ENCODE measurements around the gene ZNF80. TPM values are rescaled to one million over a fixed set of nuclear protein-coding genes. Genes with fewer than 3 reads are reported as not detected.
"Not testable (repeated sequence)": the region's sequence is repeated elsewhere in the genome, so short reads cannot be mapped to it uniquely, and the experiment has no call there.

Gene ZNF80
- total and polyA plus RNA-seq, 4 donors: 0.15 TPM; not detected in 3

GRCh38 chr3:114259566-114259965 is 22.2 kb upstream of the ZNF80 start:
- intact Hi-C loops (cut with DNase I): no loop called here
- DNase-seq (no peak), ATAC-seq (ENCODE audit: low FRiP score) (no peak)
- no peak overlapping the region for H3K4me3 ChIP-seq (ENCODE audit: low read length in 2 of 2)
- no peaks in the 10 kb centered on the region for H3K27me3 ChIP-seq (ENCODE audit: control insufficient read depth in 1 of 2, insufficient read depth in 2 of 2, low read length in 1 of 2)
- 90 to 91% methylated on average over 1 of the region's 1 CpG for WGBS, 2 donors
- no peaks in the 10 kb centered on the region for H3K4me1 ChIP-seq (ENCODE audit: control insufficient read depth in 1 of 2, insufficient read depth in 2 of 2, low read length in 2 of 2)
- H3K9me3 ChIP-seq (ENCODE audit: control insufficient read depth, low read length): no peaks in the 10 kb centered on the region
- no peak overlapping the region for H3K27ac ChIP-seq (ENCODE audit: low read depth in 1 of 2, low read length in 2 of 2)
- no peaks in the 10 kb centered on the region for H3K36me3 ChIP-seq (ENCODE audit: control insufficient read depth in 1 of 2, insufficient read depth in 2 of 2, low read length in 1 of 2)

- Histone ChIP-seq H3K36me3 (ENCODE audit: control insufficient read depth in 1 of 2, insufficient read depth in 2 of 2, low read length in 1 of 2) (no peaks in the 10 kb centered on the region), H3K9me3 (ENCODE audit: control insufficient read depth, low read length) (no peaks in the 10 kb centered on the region), H3K4me3 (ENCODE audit: low read length in 2 of 2) (no peak overlapping the region), H3K27ac (ENCODE audit: low read depth in 1 of 2, low read length in 2 of 2) (no peak overlapping the region), H3K27me3 (ENCODE audit: control insufficient read depth in 1 of 2, insufficient read depth in 2 of 2, low read length in 1 of 2) (no peaks in the 10 kb centered on the region), H3K4me1 (ENCODE audit: control insufficient read depth in 1 of 2, insufficient read depth in 2 of 2, low read length in 2 of 2) (no peaks in the 10 kb centered on the region)
- intact Hi-C loops (cut with DNase I): no loop called here
- DNase-seq (no peak), ATAC-seq (ENCODE audit: low FRiP score) (no peak)
- WGBS, 2 donors: 75 to 86% methylated on average over 1 of the region's 1 CpG
Measured at GRCh38 chr3:114253505-114253904, 16.1 kb upstream of the ZNF80 start.

- no peak overlapping the region for H3K27ac ChIP-seq (ENCODE audit: low read depth in 1 of 2, low read length in 2 of 2)
- ATAC-seq (ENCODE audit: low FRiP score): no peak
- intact Hi-C loops (cut with DNase I): no loop called here
- 76 to 80% methylated on average over 1 of the region's 1 CpG for WGBS, 2 donors
- DNase-seq: no peak
- H3K9me3 ChIP-seq (ENCODE audit: control insufficient read depth, low read length): no peaks in the 10 kb centered on the region
- H3K27me3 ChIP-seq (ENCODE audit: control insufficient read depth in 1 of 2, insufficient read depth in 2 of 2, low read length in 1 of 2): no peaks in the 10 kb centered on the region
- H3K4me1 ChIP-seq (ENCODE audit: control insufficient read depth in 1 of 2, insufficient read depth in 2 of 2, low read length in 2 of 2): no peaks in the 10 kb centered on the region
- H3K36me3 ChIP-seq (ENCODE audit: control insufficient read depth in 1 of 2, insufficient read depth in 2 of 2, low read length in 1 of 2): no peaks in the 10 kb centered on the region
- no peak overlapping the region for H3K4me3 ChIP-seq (ENCODE audit: low read length in 2 of 2)
Measured at GRCh38 chr3:114252954-114253353, 15.6 kb upstream of the ZNF80 start.

- intact Hi-C loops (cut with DNase I): no loop called here
- H3K9me3 ChIP-seq (ENCODE audit: control insufficient read depth, low read length): peaks cover 3% of the 10 kb centered on the region
- no peak for DNase-seq
- H3K36me3 ChIP-seq (ENCODE audit: control insufficient read depth in 1 of 2, insufficient read depth in 2 of 2, low read length in 1 of 2): no peaks in the 10 kb centered on the region
- no peak overlapping the region for H3K4me3 ChIP-seq (ENCODE audit: low read length in 2 of 2)
- no peaks in the 10 kb centered on the region for H3K4me1 ChIP-seq (ENCODE audit: control insufficient read depth in 1 of 2, insufficient read depth in 2 of 2, low read length in 2 of 2)
- H3K27me3 ChIP-seq (ENCODE audit: control insufficient read depth in 1 of 2, insufficient read depth in 2 of 2, low read length in 1 of 2): no peaks in the 10 kb centered on the region
- H3K27ac ChIP-seq (ENCODE audit: low read depth in 1 of 2, low read length in 2 of 2): no peak overlapping the region
- ATAC-seq (ENCODE audit: low FRiP score): no peak
Measured at GRCh38 chr3:114242947-114243346, 5.6 kb upstream of the ZNF80 start.

GRCh38 chr3:114241262-114241661 is 3.9 kb upstream of the ZNF80 start:
- no peaks in the 10 kb centered on the region for H3K36me3 ChIP-seq (ENCODE audit: control insufficient read depth in 1 of 2, insufficient read depth in 2 of 2, low read length in 1 of 2)
- DNase-seq: no peak
- intact Hi-C loops (cut with DNase I): no loop called here
- no peak overlapping the region for H3K4me3 ChIP-seq (ENCODE audit: low read length in 2 of 2)
- no peaks in the 10 kb centered on the region for H3K4me1 ChIP-seq (ENCODE audit: control insufficient read depth in 1 of 2, insufficient read depth in 2 of 2, low read length in 2 of 2)
- 47 to 49% methylated on average over 2 of the region's 2 CpGs for WGBS, 2 donors
- H3K27me3 ChIP-seq (ENCODE audit: control insufficient read depth in 1 of 2, insufficient read depth in 2 of 2, low read length in 1 of 2): no peaks in the 10 kb centered on the region
- H3K27ac ChIP-seq (ENCODE audit: low read depth in 1 of 2, low read length in 2 of 2): no peak overlapping the region
- H3K9me3 ChIP-seq (ENCODE audit: control insufficient read depth, low read length): peaks cover 3% of the 10 kb centered on the region
- ATAC-seq (ENCODE audit: low FRiP score): no peak

- H3K36me3 ChIP-seq (ENCODE audit: control insufficient read depth in 1 of 2, insufficient read depth in 2 of 2, low read length in 1 of 2); H3K27me3 ChIP-seq (ENCODE audit: control insufficient read depth in 1 of 2, insufficient read depth in 2 of 2, low read length in 1 of 2); intact Hi-C loops (cut with DNase I); H3K27ac ChIP-seq (ENCODE audit: low read depth in 1 of 2, low read length in 2 of 2); ATAC-seq (ENCODE audit: low FRiP score); DNase-seq; H3K9me3 ChIP-seq (ENCODE audit: control insufficient read depth, low read length); H3K4me1 ChIP-seq (ENCODE audit: control insufficient read depth in 1 of 2, insufficient read depth in 2 of 2, low read length in 2 of 2); H3K4me3 ChIP-seq (ENCODE audit: low read length in 2 of 2): not testable (repeated sequence)
- WGBS, 2 donors: 91 to 95% methylated on average over 25 to 34 of the region's 34 CpGs
Measured at GRCh38 chr3:114238146-114238785, 888 bp upstream of the ZNF80 start.

- intact Hi-C loops (cut with DNase I): no loop called here
- H3K4me1 ChIP-seq (ENCODE audit: control insufficient read depth in 1 of 2, insufficient read depth in 2 of 2, low read length in 2 of 2): no peaks in the 10 kb centered on the region
- no peaks in the 10 kb centered on the region for H3K27me3 ChIP-seq (ENCODE audit: control insufficient read depth in 1 of 2, insufficient read depth in 2 of 2, low read length in 1 of 2)
- H3K36me3 ChIP-seq (ENCODE audit: control insufficient read depth in 1 of 2, insufficient read depth in 2 of 2, low read length in 1 of 2): no peaks in the 10 kb centered on the region
- 41 to 46% methylated on average over 3 of the region's 3 CpGs for WGBS, 2 donors
- no peak overlapping the region for H3K4me3 ChIP-seq (ENCODE audit: low read length in 2 of 2)
- ATAC-seq (ENCODE audit: low FRiP score) (no peak), DNase-seq (no peak)
- no peak overlapping the region for H3K27ac ChIP-seq (ENCODE audit: low read depth in 1 of 2, low read length in 2 of 2)
- no peaks in the 10 kb centered on the region for H3K9me3 ChIP-seq (ENCODE audit: control insufficient read depth, low read length)
Measured at GRCh38 chr3:114235431-114235830, 1.9 kb downstream of the ZNF80 start.

- H3K27me3 ChIP-seq (ENCODE audit: control insufficient read depth in 1 of 2, insufficient read depth in 2 of 2, low read length in 1 of 2): no peaks in the 10 kb centered on the region
- DNase-seq: no peak
- no peaks in the 10 kb centered on the region for H3K4me1 ChIP-seq (ENCODE audit: control insufficient read depth in 1 of 2, insufficient read depth in 2 of 2, low read length in 2 of 2)
- no peak overlapping the region for H3K27ac ChIP-seq (ENCODE audit: low read depth in 1 of 2, low read length in 2 of 2)
- no peaks in the 10 kb centered on the region for H3K9me3 ChIP-seq (ENCODE audit: control insufficient read depth, low read length)
- no peak for ATAC-seq (ENCODE audit: low FRiP score)
- 62 to 70% methylated on average over 3 of the region's 3 CpGs for WGBS, 2 donors
- intact Hi-C loops (cut with DNase I): no loop called here
- no peaks in the 10 kb centered on the region for H3K36me3 ChIP-seq (ENCODE audit: control insufficient read depth in 1 of 2, insufficient read depth in 2 of 2, low read length in 1 of 2)
- H3K4me3 ChIP-seq (ENCODE audit: low read length in 2 of 2): no peak overlapping the region
Measured at GRCh38 chr3:114234745-114235144, 2.6 kb downstream of the ZNF80 start.

- no peak for DNase-seq
- Histone ChIP-seq H3K4me3 (ENCODE audit: low read length in 2 of 2) (no peak overlapping the region), H3K4me1 (ENCODE audit: control insufficient read depth in 1 of 2, insufficient read depth in 2 of 2, low read length in 2 of 2) (no peaks in the 10 kb centered on the region), H3K27me3 (ENCODE audit: control insufficient read depth in 1 of 2, insufficient read depth in 2 of 2, low read length in 1 of 2) (no peaks in the 10 kb centered on the region), H3K36me3 (ENCODE audit: control insufficient read depth in 1 of 2, insufficient read depth in 2 of 2, low read length in 1 of 2) (no peaks in the 10 kb centered on the region), H3K27ac (ENCODE audit: low read depth in 1 of 2, low read length in 2 of 2) (no peak overlapping the region), H3K9me3 (ENCODE audit: control insufficient read depth, low read length) (no peaks in the 10 kb centered on the region)
- 80 to 84% methylated on average over 3 of the region's 3 CpGs for WGBS, 2 donors
- intact Hi-C loops (cut with DNase I): no loop called here
- peak; percentile 23 for ATAC-seq (ENCODE audit: low FRiP score)
Measured at GRCh38 chr3:114231616-114232015, 5.8 kb downstream of the ZNF80 start.
